Measurements from ENCODE around the gene SLC25A39. TPM values are rescaled to one million over a fixed set of nuclear protein-coding genes. Genes with fewer than 3 reads are reported as not detected.

SLC25A39 gene
- total and polyA plus RNA-seq, 11 donors, result 37.2 to 96.0 (median 55.2) TPM

- no peaks in the 10 kb centered on the region for H3K27me3 ChIP-seq
- intact Hi-C loops (cut with DNase I), result no loop called here
- H3K9me3 ChIP-seq, result no peaks in the 10 kb centered on the region
- H3K27ac ChIP-seq, result peak overlapping the region in 3 of 12 donors; percentile 37 to 54 (median 42)
- DNase-seq, result no peak
- ATAC-seq, result no peak
- H3K36me3 ChIP-seq, result peaks cover 0 to 48% (median 31%) of the 10 kb centered on the region in 9 donors
- 57 to 78% (median 68%) methylated on average over 14 to 22 of the region's 22 CpGs for WGBS, 4 donors
- TF ChIP-seq CTCF (IDR thresholded peaks at IDR 0.05) (no peak), POLR2A (IDR thresholded peaks at IDR 0.05) (no peak)
- H3K4me1 ChIP-seq, result peaks cover 0 to 14% (median 0%) of the 10 kb centered on the region in 12 donors
- H3K4me3 ChIP-seq, result peak overlapping the region in 9 of 12 donors; percentile 23 to 58 (median 49)
Observed at GRCh38 chr17:44352828-44353671, 28.4 kb upstream of the SLC25A39 start.

GRCh38 chr17:44351961-44352827 is 27.6 kb upstream of the SLC25A39 start:
- TF ChIP-seq CTCF (IDR thresholded peaks at IDR 0.05), result no peak
- no peaks in the 10 kb centered on the region for H3K27me3 ChIP-seq
- H3K4me1 ChIP-seq, result peaks cover 0 to 23% (median 0%) of the 10 kb centered on the region in 12 donors
- no peak overlapping the region for H3K4me3 ChIP-seq
- H3K9me3 ChIP-seq, result no peaks in the 10 kb centered on the region
- WGBS, 4 donors, result 81 to 93% (median 86%) methylated on average over 16 to 36 of the region's 36 CpGs
- peaks cover 0 to 48% (median 31%) of the 10 kb centered on the region in 9 donors for H3K36me3 ChIP-seq
- ATAC-seq (no peak), DNase-seq (no peak)
- H3K27ac ChIP-seq, result no peak overlapping the region
- intact Hi-C loops (cut with DNase I), result no loop called here

- intact Hi-C loops (cut with DNase I), result no loop called here
- 85 to 95% (median 90%) methylated on average over 6 to 8 of the region's 8 CpGs for WGBS, 4 donors
- DNase-seq, result no peak
- Histone ChIP-seq H3K4me1 (peaks cover 0 to 30% (median 0%) of the 10 kb centered on the region in 12 donors), H3K36me3 (peaks cover 0 to 48% (median 31%) of the 10 kb centered on the region in 9 donors), H3K9me3 (no peaks in the 10 kb centered on the region), H3K27me3 (no peaks in the 10 kb centered on the region), H3K4me3 (no peak overlapping the region), H3K27ac (no peak overlapping the region)
- no peak for TF ChIP-seq POLR2A (IDR thresholded peaks at IDR 0.05)
- no peak for TF ChIP-seq CTCF (IDR thresholded peaks at IDR 0.05)
- ATAC-seq, result no peak
Observed at GRCh38 chr17:44351464-44351863, 26.8 kb upstream of the SLC25A39 start.

Data from heart left ventricle (tissue), 16 donors.